Subcutaneous abdominal adipose tissue (tissue), 5 donors: Measurements from ENCODE around the gene PSMA1.

Experiments used
- H3K27ac ChIP-seq: one replicate; pipeline ENCODE4 v1.7.0; 2013; ENCODE audit warnings: low read depth, mild to moderate bottlenecking, inconsistent platforms, low read length, moderate library complexity
- H3K27me3 ChIP-seq, 5 donors: one replicate each; pipeline ENCODE4 v1.7.0; 2013; ENCODE audit warnings: low read length in 5 of 5, inconsistent platforms in 1 of 5; ENCODE audit not compliant: control insufficient read depth in 5 of 5, insufficient read depth in 4 of 5
- H3K36me3 ChIP-seq, 5 donors: one replicate each; pipeline ENCODE4 v1.7.0; 2013; ENCODE audit warnings: low read length in 5 of 5; ENCODE audit not compliant: control insufficient read depth in 5 of 5, insufficient read depth in 5 of 5
- H3K4me1 ChIP-seq, 5 donors: one replicate each; pipeline ENCODE4 v1.7.0; 2013; ENCODE audit warnings: low read length in 5 of 5, mild to moderate bottlenecking in 3 of 5, moderate library complexity in 1 of 5; ENCODE audit not compliant: control insufficient read depth in 5 of 5, insufficient read depth in 5 of 5
- H3K4me3 ChIP-seq, 5 donors: one replicate each; pipeline ENCODE4 v1.7.0; 2013; ENCODE audit warnings: low read length in 5 of 5, low read depth in 1 of 5
- H3K9ac ChIP-seq, 5 donors: one replicate each; pipeline ENCODE4 v1.7.0; 2013; ENCODE audit warnings: low read length in 5 of 5, mild to moderate bottlenecking in 4 of 5, moderate library complexity in 3 of 5
- H3K9me3 ChIP-seq, 5 donors: one replicate each; pipeline ENCODE4 v1.7.0; 2013; ENCODE audit warnings: low read length in 5 of 5; ENCODE audit not compliant: control insufficient read depth in 5 of 5
- donor health status: healthy.
- donor health status: healthy.
- donor health status: healthy.
- donor health status: healthy.
- donor health status: healthy.

The PSMA1 gene

DNA sequence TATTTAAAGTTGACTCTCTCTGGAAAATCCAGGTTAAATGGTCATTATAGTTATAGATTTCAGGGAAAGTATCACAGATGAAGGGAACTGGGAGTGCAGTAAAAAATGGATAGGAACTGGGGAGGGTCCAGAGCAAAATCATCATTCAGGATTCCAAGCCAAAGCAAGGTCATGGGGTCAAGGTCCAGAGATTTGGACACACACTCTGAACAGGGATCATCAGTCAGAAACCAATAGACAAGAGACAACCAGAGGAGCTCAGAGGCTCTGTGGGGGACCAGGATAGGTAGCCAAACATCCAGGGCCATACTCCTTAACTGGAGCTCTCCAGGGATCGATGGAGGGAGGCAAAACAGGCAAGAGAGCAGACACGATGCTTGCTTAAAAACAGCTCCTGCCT is 27.3 kb upstream of the PSMA1 start:
- no peaks in the 10 kb centered on the region for H3K36me3 ChIP-seq
- H3K9me3 ChIP-seq, result no peaks in the 10 kb centered on the region
- peaks cover 0 to 32% (median 11%) of the 10 kb centered on the region in 5 donors for H3K4me1 ChIP-seq
- no peak overlapping the region for H3K4me3 ChIP-seq
- peak overlapping the region; percentile 39 for H3K27ac ChIP-seq
- no peak overlapping the region for H3K9ac ChIP-seq
- no peaks in the 10 kb centered on the region for H3K27me3 ChIP-seq

DNA sequence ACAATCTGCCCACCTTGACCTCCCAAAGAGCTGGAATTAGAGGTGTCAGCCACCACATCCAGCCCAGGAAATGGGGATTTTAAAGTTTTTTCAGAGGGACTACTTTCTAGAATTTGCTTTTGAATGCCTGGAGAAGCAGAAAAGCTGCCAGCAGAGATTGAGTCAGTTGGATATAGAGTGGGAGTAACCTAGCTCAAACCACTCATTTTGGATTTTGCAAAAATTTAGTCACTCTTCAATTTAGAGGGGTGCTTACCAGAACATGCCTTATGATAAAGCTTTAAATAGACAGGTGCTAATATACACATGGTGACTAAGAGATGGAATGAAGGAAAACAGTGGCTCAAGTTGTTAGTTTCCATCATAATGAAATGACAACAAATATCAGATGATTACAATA is 26.5 kb upstream of the PSMA1 start:
- Histone ChIP-seq H3K4me3 (no peak overlapping the region), H3K9ac (no peak overlapping the region), H3K27ac (peak overlapping the region; percentile 39), H3K27me3 (no peaks in the 10 kb centered on the region), H3K9me3 (no peaks in the 10 kb centered on the region), H3K36me3 (no peaks in the 10 kb centered on the region), H3K4me1 (peaks cover under 1 to 35% (median 17%) of the 10 kb centered on the region in 5 donors)

DNA sequence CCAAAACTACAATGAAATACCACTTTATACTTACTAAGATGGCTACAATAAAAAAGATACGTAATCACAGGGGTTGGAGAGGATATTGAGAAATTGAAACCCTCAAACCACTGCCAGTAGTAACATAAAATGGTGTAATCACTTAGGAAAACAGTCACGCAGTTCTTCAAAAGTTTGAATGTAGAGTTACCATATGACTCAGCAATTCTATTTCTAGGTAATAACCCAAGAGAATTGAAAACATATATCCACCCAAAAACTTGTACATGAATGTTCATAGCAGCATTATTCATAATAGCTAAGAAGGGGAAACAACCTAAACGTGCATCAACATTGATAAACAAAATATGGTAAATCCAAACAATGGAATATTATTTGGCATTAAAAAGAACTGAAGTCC is 24.4 kb upstream of the PSMA1 start:
- H3K27ac ChIP-seq, result no peak overlapping the region
- no peak overlapping the region for H3K9ac ChIP-seq

DNA sequence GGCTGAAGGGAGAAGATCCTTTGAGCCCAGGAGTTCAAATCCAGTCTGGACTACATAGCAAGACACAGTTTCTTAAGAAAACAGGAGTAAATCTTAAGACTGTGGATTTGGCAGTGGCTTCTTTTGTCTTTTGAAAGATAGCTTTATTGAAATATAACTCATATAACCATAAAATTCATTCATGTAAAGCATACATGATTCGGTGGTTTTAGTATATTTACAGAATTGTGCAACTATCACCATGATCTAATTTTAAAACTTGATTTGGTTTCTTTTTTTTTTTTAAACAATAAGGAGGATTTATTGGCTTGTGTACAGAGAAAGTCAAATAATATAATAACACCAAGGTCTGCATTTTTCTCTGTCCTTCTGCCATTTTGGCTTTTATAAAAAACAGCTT is 23.1 kb upstream of the PSMA1 start:
- Histone ChIP-seq H3K4me3 (no peak overlapping the region), H3K27me3 (no peaks in the 10 kb centered on the region), H3K36me3 (no peaks in the 10 kb centered on the region), H3K27ac (peak overlapping the region; percentile 90), H3K9ac (no peak overlapping the region), H3K9me3 (no peaks in the 10 kb centered on the region), H3K4me1 (peaks cover 5 to 48% (median 32%) of the 10 kb centered on the region in 5 donors)

More for the DNA sequence above, 24.4 kb upstream of the PSMA1 start:
- H3K4me1 ChIP-seq, result peaks cover 3 to 37% (median 27%) of the 10 kb centered on the region in 5 donors
- H3K9me3 ChIP-seq, result no peaks in the 10 kb centered on the region
- no peaks in the 10 kb centered on the region for H3K27me3 ChIP-seq
- no peak overlapping the region for H3K4me3 ChIP-seq
- no peaks in the 10 kb centered on the region for H3K36me3 ChIP-seq

DNA sequence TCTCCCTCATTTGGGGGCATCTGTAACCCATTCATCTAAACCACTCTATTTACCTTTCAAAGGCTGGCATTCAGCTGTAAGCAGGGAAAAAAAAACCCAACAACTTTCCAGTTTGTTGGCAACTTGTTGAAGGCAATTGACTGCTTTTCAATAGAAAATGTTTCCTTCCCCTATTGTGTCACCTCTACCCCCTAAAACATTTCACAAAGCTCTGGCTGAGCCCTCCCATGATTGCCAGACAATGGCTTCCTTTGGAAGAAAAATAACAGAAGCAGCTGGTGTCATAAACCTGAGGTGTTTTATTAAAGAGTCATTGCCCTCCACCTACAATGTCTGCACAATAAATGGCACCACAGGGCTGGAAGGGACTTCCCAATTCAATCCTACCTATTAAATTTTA is 22.1 kb upstream of the PSMA1 start:
- H3K4me3 ChIP-seq, result no peak overlapping the region
- H3K9me3 ChIP-seq, result no peaks in the 10 kb centered on the region
- no peaks in the 10 kb centered on the region for H3K36me3 ChIP-seq
- no peaks in the 10 kb centered on the region for H3K27me3 ChIP-seq
- no peak overlapping the region for H3K9ac ChIP-seq
- H3K4me1 ChIP-seq, result peaks cover 5 to 48% (median 32%) of the 10 kb centered on the region in 5 donors
- peak overlapping the region; percentile 90 for H3K27ac ChIP-seq

DNA sequence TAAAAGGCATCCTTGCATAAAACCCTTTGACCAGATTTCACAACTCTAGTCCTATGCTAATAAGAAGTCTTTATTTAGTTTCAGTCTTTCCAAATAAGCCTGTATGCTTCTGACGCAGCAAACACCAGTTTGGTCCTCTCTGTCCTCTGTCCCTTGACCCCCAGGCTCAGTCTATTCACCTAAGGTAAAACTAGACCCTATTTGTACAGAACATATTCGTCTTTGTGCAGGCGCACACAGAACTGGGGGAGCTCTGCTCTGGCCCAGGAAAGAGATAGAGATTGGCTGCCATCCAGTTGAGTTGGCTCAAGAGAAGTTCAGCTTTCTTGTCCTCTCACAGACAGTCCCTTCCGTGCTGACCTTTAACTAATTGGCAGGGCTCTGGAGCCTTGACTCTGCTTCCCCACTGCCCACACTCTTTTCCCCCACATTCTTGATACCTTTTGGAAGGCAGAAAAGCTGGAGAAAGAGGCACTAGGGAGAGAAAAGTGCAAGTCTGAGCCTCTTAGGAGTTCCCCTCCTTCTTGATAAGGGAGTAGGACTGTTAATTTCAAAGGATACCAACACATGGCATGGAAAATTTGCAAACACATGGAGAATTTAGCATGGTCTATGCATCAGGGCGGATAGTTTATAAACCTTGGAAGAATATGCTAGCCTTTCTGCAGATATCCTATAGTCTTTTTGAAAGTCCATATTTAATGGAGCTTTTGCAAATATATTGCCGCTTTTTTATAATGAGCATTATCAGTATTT is 21.2 kb upstream of the PSMA1 start:
- Histone ChIP-seq H3K4me3 (peak overlapping the region in 4 of 5 donors; percentile 11 to 48 (median 27)), H3K27ac (peak overlapping the region; percentile 90), H3K36me3 (no peaks in the 10 kb centered on the region), H3K9ac (peak overlapping the region in 4 of 5 donors; percentile 14 to 31 (median 16)), H3K4me1 (peaks cover 5 to 53% (median 35%) of the 10 kb centered on the region in 5 donors), H3K9me3 (no peaks in the 10 kb centered on the region), H3K27me3 (no peaks in the 10 kb centered on the region)

DNA sequence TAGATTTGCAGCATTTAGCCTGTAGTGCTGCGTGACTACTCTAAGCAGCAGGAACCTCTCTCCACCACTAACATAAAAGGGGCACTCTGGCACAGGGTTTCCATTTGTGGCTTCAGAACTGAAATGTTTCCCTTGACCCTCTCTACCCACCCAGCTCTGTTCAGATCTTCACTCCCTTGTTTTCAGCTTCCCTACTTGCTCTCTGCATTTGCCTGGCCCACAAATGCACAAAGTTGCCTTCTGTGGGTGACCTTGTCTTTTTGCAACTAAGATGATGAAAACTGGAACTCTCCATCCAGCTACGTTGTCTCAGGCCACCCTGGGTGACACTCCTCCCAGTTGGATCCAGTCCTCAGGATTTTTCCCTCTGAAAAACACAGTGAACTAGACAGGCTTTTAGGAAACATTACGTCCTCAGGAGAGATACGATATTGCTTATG is 19.8 kb upstream of the PSMA1 start:
- peak overlapping the region; percentile 90 for H3K27ac ChIP-seq
- peaks cover 7 to 53% (median 35%) of the 10 kb centered on the region in 5 donors for H3K4me1 ChIP-seq
- H3K9me3 ChIP-seq, result no peaks in the 10 kb centered on the region
- H3K36me3 ChIP-seq, result no peaks in the 10 kb centered on the region
- H3K9ac ChIP-seq, result peak overlapping the region in 3 of 5 donors; percentile 62 to 70 (median 63)
- H3K4me3 ChIP-seq, result no peak overlapping the region
- no peaks in the 10 kb centered on the region for H3K27me3 ChIP-seq

DNA sequence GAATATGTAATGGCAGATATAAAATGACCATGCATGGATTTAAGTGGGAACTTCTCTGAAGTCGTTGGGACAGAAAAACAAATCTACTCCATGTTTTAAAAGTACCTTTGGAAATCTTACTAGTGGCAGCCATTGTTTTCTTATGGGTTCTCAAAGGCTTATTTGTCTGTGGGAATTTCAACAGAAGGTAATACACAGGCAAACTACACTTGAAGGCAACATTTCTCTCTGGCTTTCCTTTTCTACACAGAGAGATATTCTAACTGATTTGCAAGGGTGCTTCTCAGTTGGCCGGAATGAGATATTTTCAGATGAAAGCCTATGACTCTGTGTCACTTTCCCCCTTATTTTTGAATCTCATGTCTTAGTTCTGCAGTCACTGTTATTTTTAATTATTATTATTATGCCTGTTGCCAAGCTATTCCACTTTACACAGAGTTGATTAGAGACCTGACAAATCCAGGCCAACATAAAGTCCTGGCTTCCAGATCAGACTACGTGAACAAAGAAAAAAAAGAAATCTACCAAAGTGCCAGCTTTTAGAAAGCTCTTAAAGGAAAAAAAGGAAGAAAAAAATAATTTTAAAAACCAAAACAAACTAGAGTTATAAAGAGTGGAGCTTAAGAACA is 18.9 kb upstream of the PSMA1 start:
- H3K9me3 ChIP-seq, result no peaks in the 10 kb centered on the region
- no peaks in the 10 kb centered on the region for H3K36me3 ChIP-seq
- no peak overlapping the region for H3K9ac ChIP-seq
- H3K27me3 ChIP-seq, result no peaks in the 10 kb centered on the region
- H3K4me3 ChIP-seq, result no peak overlapping the region
- peaks cover 7 to 62% (median 35%) of the 10 kb centered on the region in 5 donors for H3K4me1 ChIP-seq
- H3K27ac ChIP-seq, result peak overlapping the region; percentile 90

DNA sequence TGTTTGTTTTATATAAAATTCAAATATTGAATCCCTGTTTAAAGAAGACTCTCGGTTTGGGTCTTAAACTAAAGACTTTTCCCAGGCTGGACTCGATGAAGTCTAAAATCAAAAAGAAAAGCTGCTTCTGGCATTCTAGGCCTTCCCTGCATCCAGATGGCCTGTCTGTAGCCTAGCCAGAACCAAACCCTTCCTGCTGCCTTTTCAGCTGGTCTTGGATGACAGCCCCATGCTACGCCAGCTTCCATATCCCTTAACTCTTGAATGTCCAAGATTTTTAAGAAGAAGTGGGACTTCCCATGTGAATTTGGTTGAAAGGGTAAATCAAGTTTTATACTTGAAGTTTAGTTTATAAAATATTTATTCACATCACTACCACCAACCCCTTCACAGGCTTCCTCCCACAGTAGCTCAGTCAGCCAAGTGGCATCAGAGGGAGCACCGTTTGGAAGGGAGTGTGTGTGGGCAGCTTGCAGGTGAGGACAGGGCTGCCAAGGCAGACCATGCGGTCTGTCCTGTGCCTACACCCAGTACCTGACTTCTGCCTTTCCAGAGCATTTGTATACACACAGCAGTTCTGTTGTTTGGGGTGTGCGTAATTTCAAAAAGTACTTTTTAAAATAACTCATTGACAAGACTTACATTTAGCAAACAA is 18.2 kb upstream of the PSMA1 start:
- peak overlapping the region in 1 of 5 donors; percentile 48 for H3K9ac ChIP-seq
- peak overlapping the region; percentile 90 for H3K27ac ChIP-seq
- H3K9me3 ChIP-seq, result no peaks in the 10 kb centered on the region
- no peak overlapping the region for H3K4me3 ChIP-seq
- H3K36me3 ChIP-seq, result no peaks in the 10 kb centered on the region
- peaks cover 7 to 63% (median 35%) of the 10 kb centered on the region in 5 donors for H3K4me1 ChIP-seq
- no peaks in the 10 kb centered on the region for H3K27me3 ChIP-seq

DNA sequence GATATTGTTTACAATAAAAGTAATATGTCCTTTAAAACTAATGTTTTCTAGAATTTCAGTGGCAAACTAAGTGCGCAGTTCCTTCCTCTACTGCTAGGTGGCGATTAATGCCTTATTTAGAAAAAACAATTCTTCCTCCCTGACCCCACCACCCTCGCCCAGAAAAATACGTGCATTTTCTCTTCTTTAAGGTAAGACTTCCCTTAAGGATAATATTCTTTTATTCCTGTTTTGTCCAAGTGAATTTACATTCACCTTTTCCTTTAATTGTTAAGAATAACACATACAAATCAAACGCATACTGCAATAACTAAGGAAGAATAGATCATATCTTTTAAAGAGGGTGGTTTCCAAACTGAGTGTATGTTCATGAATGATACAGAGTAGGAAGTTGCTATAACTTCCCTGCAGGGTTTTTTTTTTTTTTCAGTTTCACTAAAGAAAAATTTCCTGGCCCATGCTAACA is 17.0 kb upstream of the PSMA1 start:
- Histone ChIP-seq H3K4me1 (peaks cover 7 to 54% (median 28%) of the 10 kb centered on the region in 5 donors), H3K36me3 (no peaks in the 10 kb centered on the region), H3K27me3 (no peaks in the 10 kb centered on the region), H3K9ac (peak overlapping the region in 2 of 5 donors; percentile 35 to 45), H3K4me3 (peak overlapping the region in 1 of 5 donors; percentile 29), H3K27ac (peak overlapping the region; percentile 35), H3K9me3 (no peaks in the 10 kb centered on the region)
